Calu3 (cell line): ENCODE results near the gene DYNAP. TPM values are rescaled to one million over a fixed set of nuclear protein-coding genes. Genes with fewer than 3 reads are reported as not detected.

Experiments
- BruUV-seq: library from RNA; stranded (reverse); fragments of 400-500 nt; replicated peaks from 2 replicates; lab custom pipeline; 2021; lab: Mats Ljungman, UMichigan
- CTCF ChIA-PET: fragments of 300-600 bp; sonication (Branson Sonifier 250); formaldehyde crosslinking; loops from one replicate; lab custom pipeline; 2022; ENCODE audit warnings: antibody characterized with exemption; lab: Charles Lee
- DNase-seq: peaks from one replicate; pipeline ENCODE4 v3.0.0; 2022
- H3K27ac Mint-ChIP-seq: one replicate; pipeline ENCODE4 v1.8.0; 2022; ENCODE audit warnings: mixed read lengths; ENCODE audit not compliant: unreplicated experiment
- H3K27me3 Mint-ChIP-seq: one replicate; pipeline ENCODE4 v1.8.0; 2022; ENCODE audit warnings: mixed read lengths; ENCODE audit not compliant: unreplicated experiment
- H3K36me3 Mint-ChIP-seq: one replicate; pipeline ENCODE4 v1.8.0; 2022; ENCODE audit warnings: mild to moderate bottlenecking, moderate library complexity, mixed read lengths; ENCODE audit not compliant: insufficient read depth, unreplicated experiment
- H3K4me1 Mint-ChIP-seq: one replicate; pipeline ENCODE4 v1.8.0; 2022; ENCODE audit warnings: mild to moderate bottlenecking, low read depth, mixed read lengths; ENCODE audit not compliant: unreplicated experiment
- H3K4me3 Mint-ChIP-seq: one replicate; pipeline ENCODE4 v1.8.0; 2022; ENCODE audit warnings: mild to moderate bottlenecking, low read depth, moderate library complexity, mixed read lengths; ENCODE audit not compliant: unreplicated experiment
- H3K9me3 Mint-ChIP-seq: one replicate; pipeline ENCODE4 v1.8.0; 2022; ENCODE audit warnings: low read depth, mixed read lengths; ENCODE audit not compliant: unreplicated experiment
- CTCF ChIP-seq: fragments of 200-600 bp; IDR thresholded peaks from one replicate; pipeline ENCODE4 v1.8.0; 2022; ENCODE audit warnings: antibody characterized with exemption; ENCODE audit not compliant: unreplicated experiment
- intact Hi-C: fragments of 100-400 bp; cut with micrococcal nuclease; formaldehyde crosslinking; loops from one replicate; pipeline ENCODE4 v1.10.0; 2022; ENCODE audit not compliant: unreplicated experiment
- total RNA-seq: library from RNA; stranded (reverse); gene quantifications from 2 replicates; pipeline ENCODE4 v1.2.3, GENCODE V29; 2022

Gene DYNAP
- total RNA-seq, 1 experiment from 2014 or later, result not detected

GRCh38 chr18:54607213-54608027 is 16.4 kb downstream of the DYNAP start:
- DNase-seq, result peak; percentile 60
- intact Hi-C loops, result loop anchor here (5.0 kb wide), 1 partner anchor 40 kb away; no protein-coding TSS in a partner anchor
- Mint-ChIP-seq H3K9me3 (no peaks in the 10 kb centered on the region), H3K27me3 (no peaks in the 10 kb centered on the region), H3K27ac (peak overlapping the region; percentile 81), H3K4me3 (peak overlapping the region; percentile 49), H3K4me1 (peaks cover 38% of the 10 kb centered on the region), H3K36me3 (peaks cover 9% of the 10 kb centered on the region)
- TF ChIP-seq CTCF, result no peak
- TSS peak; percentile 60 for BruUV-seq
- CTCF ChIA-PET, result interaction anchor here (0.8 to 1.0 kb wide), 3 partner anchors 43 to 163 kb away, joined by 3 to 5 read pairs (median 4); no protein-coding TSS in a partner anchor

- H3K9me3 Mint-ChIP-seq, result peaks cover 4% of the 10 kb centered on the region
- CTCF ChIA-PET, result interaction anchor here (0.8 to 1.0 kb wide), 2 partner anchors 44 to 164 kb away, joined by 3 to 4 read pairs; no protein-coding TSS in a partner anchor
- peak overlapping the region; percentile 49 for H3K4me3 Mint-ChIP-seq
- intact Hi-C loops, result loop anchor here (5.0 kb wide), 1 partner anchor 39 kb away; no protein-coding TSS in a partner anchor
- DNase-seq, result no peak
- H3K4me1 Mint-ChIP-seq, result peaks cover 45% of the 10 kb centered on the region
- H3K27ac Mint-ChIP-seq, result peak overlapping the region; percentile 81
- TF ChIP-seq CTCF, result no peak
- BruUV-seq, result TSS peak; percentile 96
- H3K36me3 Mint-ChIP-seq, result peaks cover 11% of the 10 kb centered on the region
- H3K27me3 Mint-ChIP-seq, result no peaks in the 10 kb centered on the region
Measured at GRCh38 chr18:54608028-54608642, 17.1 kb downstream of the DYNAP start.

GRCh38 chr18:54611816-54612215 is 20.8 kb downstream of the DYNAP start:
- peaks cover 14% of the 10 kb centered on the region for H3K27me3 Mint-ChIP-seq
- CTCF ChIA-PET, result interaction anchor here (0.8 to 1.3 kb wide), 3 partner anchors 10 to 167 kb away, joined by 3 to 4 read pairs (median 4); no protein-coding TSS in a partner anchor
- H3K27ac Mint-ChIP-seq, result no peak overlapping the region
- intact Hi-C loops, result no loop called here
- no peak for TF ChIP-seq CTCF
- peaks cover 12% of the 10 kb centered on the region for H3K36me3 Mint-ChIP-seq
- BruUV-seq, result no TSS peak
- H3K4me3 Mint-ChIP-seq, result no peak overlapping the region
- no peak for DNase-seq
- peaks cover 41% of the 10 kb centered on the region for H3K4me1 Mint-ChIP-seq
- peaks cover 8% of the 10 kb centered on the region for H3K9me3 Mint-ChIP-seq

GRCh38 chr18:54612237-54612636 is 21.2 kb downstream of the DYNAP start:
- TF ChIP-seq CTCF, result no peak
- intact Hi-C loops, result no loop called here
- H3K27ac Mint-ChIP-seq, result peak overlapping the region; percentile 28
- H3K9me3 Mint-ChIP-seq, result peaks cover 8% of the 10 kb centered on the region
- H3K4me1 Mint-ChIP-seq, result peaks cover 37% of the 10 kb centered on the region
- CTCF ChIA-PET, result interaction anchor here (0.8 to 1.3 kb wide), 3 partner anchors 10 to 167 kb away, joined by 3 to 4 read pairs (median 4); no protein-coding TSS in a partner anchor
- H3K4me3 Mint-ChIP-seq, result no peak overlapping the region
- DNase-seq, result peak; percentile 28
- H3K36me3 Mint-ChIP-seq, result peaks cover 12% of the 10 kb centered on the region
- peaks cover 14% of the 10 kb centered on the region for H3K27me3 Mint-ChIP-seq
- no TSS peak for BruUV-seq
